AG09319 (cell line): ENCODE results near the gene POU6F2.

Experiments
- DNase-seq: peaks from one replicate; pipeline ENCODE4 v3.0.0-alpha.2; 2010; ENCODE audit warnings: low read depth; ENCODE audit errors: extremely low read depth
- CTCF ChIP-seq: IDR thresholded peaks from 2 replicates; pipeline ENCODE4 v1.5.1; 2011; ENCODE audit warnings: low read depth, mild to moderate bottlenecking, inconsistent platforms, low read length, moderate library complexity

POU6F2 gene

GRCh38 chr7:39463252-39463651, 485.5 kb downstream of the POU6F2 start:
- TF ChIP-seq CTCF, result no peak
- no peak for DNase-seq

- TF ChIP-seq CTCF, result no peak
- DNase-seq, result no peak
These were observed 486.8 kb downstream of the POU6F2 start for GRCh38 chr7:39464350-39465054.

GRCh38 chr7:39465055-39465929, 487.6 kb downstream of the POU6F2 start:
- TF ChIP-seq CTCF, result peak; percentile 74
- DNase-seq, result peak; percentile 25

GRCh38 chr7:39468261-39468660, 490.6 kb downstream of the POU6F2 start:
- DNase-seq, result no peak
- TF ChIP-seq CTCF, result no peak

- TF ChIP-seq CTCF, result no peak
- DNase-seq, result no peak
These were observed 491.2 kb downstream of the POU6F2 start for GRCh38 chr7:39468808-39469374.

GRCh38 chr7:39480901-39481300, 503.2 kb downstream of the POU6F2 start:
- no peak for DNase-seq
- TF ChIP-seq CTCF, result no peak
